GM21360 (cell line): ENCODE measurements around the gene REPIN1.

Source experiments
- ATAC-seq: cut with Tn5 transposase; IDR thresholded peaks from one replicate; pipeline ENCODE4 v1.9.1; 2021; ENCODE audit warnings: mild to moderate bottlenecking, moderate library complexity; ENCODE audit not compliant: unreplicated experiment

REPIN1 gene

GRCh38 chr7:150336746-150337145 is 31.9 kb upstream of the REPIN1 start:
- no peak for ATAC-seq

- no peak for ATAC-seq
Measured at GRCh38 chr7:150337179-150337578, 31.4 kb upstream of the REPIN1 start.

GRCh38 chr7:150337659-150338081 is 31.0 kb upstream of the REPIN1 start:
- no peak for ATAC-seq

GRCh38 chr7:150338166-150338829 is 30.3 kb upstream of the REPIN1 start:
- no peak for ATAC-seq

- ATAC-seq = no peak
Measured at GRCh38 chr7:150339409-150339809, 29.2 kb upstream of the REPIN1 start.

- ATAC-seq = no peak
Measured at GRCh38 chr7:150340024-150340749, 28.4 kb upstream of the REPIN1 start.

GRCh38 chr7:150340875-150341262 is 27.8 kb upstream of the REPIN1 start:
- no peak for ATAC-seq

- no peak for ATAC-seq
Measured at GRCh38 chr7:150341263-150342120, 27.1 kb upstream of the REPIN1 start, which contains the start of gene RARRES2. TSS of gene RARRES2 (minus strand) at chr7:150341629. CDS start at chr7:150340609, 1,020 bp downstream.

GRCh38 chr7:150342121-150342408 is 26.6 kb upstream of the REPIN1 start:
- ATAC-seq = no peak

- no peak for ATAC-seq
Measured at GRCh38 chr7:150343225-150343624, 25.4 kb upstream of the REPIN1 start.

- ATAC-seq = no peak
Measured at GRCh38 chr7:150344299-150344698, 24.3 kb upstream of the REPIN1 start.

- ATAC-seq = no peak
Measured at GRCh38 chr7:150345012-150345411, 23.6 kb upstream of the REPIN1 start.

GRCh38 chr7:150346922-150347321 is 21.7 kb upstream of the REPIN1 start:
- ATAC-seq = no peak

GRCh38 chr7:150351587-150352194 is 16.9 kb upstream of the REPIN1 start:
- ATAC-seq = no peak

GRCh38 chr7:150355666-150356059 is 13.0 kb upstream of the REPIN1 start:
- no peak for ATAC-seq

GRCh38 chr7:150356265-150356897 is 12.2 kb upstream of the REPIN1 start:
- no peak for ATAC-seq

GRCh38 chr7:150357270-150357669 is 11.4 kb upstream of the REPIN1 start:
- peak; percentile 52 for ATAC-seq

- peak; percentile 2 for ATAC-seq
Measured at GRCh38 chr7:150357771-150358427, 10.7 kb upstream of the REPIN1 start.

GRCh38 chr7:150358433-150358832 is 10.2 kb upstream of the REPIN1 start:
- no peak for ATAC-seq

GRCh38 chr7:150358988-150359621 is 9.5 kb upstream of the REPIN1 start:
- ATAC-seq = no peak
